GM23338 (cell line): ENCODE results near the gene ATP5MC2. TPM values are rescaled to one million over a fixed set of nuclear protein-coding genes. Genes with fewer than 3 reads are reported as not detected.

Experiments
- ATAC-seq: fragments of 200-7000 bp; cut with Tn5 transposase; 3 replicates; pipeline ENCODE4 v1.9.1; 2020
- DNase-seq: peaks from one replicate; pipeline ENCODE4 v3.0.0-alpha.2; 2015; ENCODE audit warnings: low spot score
- H2AFZ ChIP-seq: fragments of 200-600 bp; sonication (generic); 2 replicates; pipeline ENCODE4 v1.8.0; 2016; ENCODE audit warnings: antibody characterized with exemption, mild to moderate bottlenecking, moderate library complexity
- H3F3A ChIP-seq: fragments of 200-600 bp; sonication (generic); replicated peaks from 2 replicates; pipeline ENCODE4 v1.8.0; 2017; ENCODE audit warnings: antibody characterized with exemption, mixed run types, low read depth
- H3K27ac ChIP-seq: fragments of 200-600 bp; sonication (generic); 2 replicates; pipeline ENCODE4 v1.6.1; 2016; ENCODE audit warnings: low read depth
- H3K27me3 ChIP-seq: fragments of 200-600 bp; sonication (generic); 2 replicates; pipeline ENCODE4 v1.8.0; 2016; ENCODE audit warnings: mild to moderate bottlenecking, mixed run types, moderate library complexity; ENCODE audit not compliant: insufficient read depth
- H3K36me3 ChIP-seq: fragments of 200-600 bp; sonication (generic); 2 replicates; pipeline ENCODE4 v1.8.0; 2016; ENCODE audit warnings: mild to moderate bottlenecking; ENCODE audit not compliant: insufficient read depth
- H3K4me1 ChIP-seq: fragments of 200-600 bp; sonication (generic); 2 replicates; pipeline ENCODE4 v1.8.0; 2016; ENCODE audit warnings: mild to moderate bottlenecking, moderate library complexity; ENCODE audit not compliant: insufficient read depth
- H3K4me2 ChIP-seq: fragments of 200-600 bp; sonication (generic); 2 replicates; pipeline ENCODE4 v1.7.1; 2017; ENCODE audit warnings: mixed run types
- H3K4me3 ChIP-seq: fragments of 200-600 bp; sonication (generic); 2 replicates; pipeline ENCODE4 v1.6.1; 2016; ENCODE audit warnings: mixed run types
- H3K79me2 ChIP-seq: fragments of 200-600 bp; sonication (generic); replicated peaks from 2 replicates; pipeline ENCODE4 v1.8.0; 2017; ENCODE audit warnings: mild to moderate bottlenecking; ENCODE audit not compliant: insufficient read depth
- H3K9me2 ChIP-seq: fragments of 200-600 bp; sonication (generic); 2 replicates; pipeline ENCODE4 v1.8.0; 2017; ENCODE audit not compliant: insufficient read depth
- H4K20me1 ChIP-seq: fragments of 200-600 bp; sonication (generic); replicated peaks from 2 replicates; pipeline ENCODE4 v1.8.0; 2017; ENCODE audit warnings: mild to moderate bottlenecking; ENCODE audit not compliant: insufficient read depth
- H3K27ac Mint-ChIP-seq: 2 replicates; pipeline ENCODE4 v1.8.0; 2020; ENCODE audit warnings: inconsistent platforms, mild to moderate bottlenecking, moderate library complexity, mixed read lengths
- H3K27me3 Mint-ChIP-seq: 3 replicates; pipeline ENCODE4 v1.8.0; 2022; ENCODE audit warnings: low read depth, mild to moderate bottlenecking, moderate library complexity, mixed read lengths, inconsistent platforms; ENCODE audit not compliant: insufficient read depth, poor library complexity
- H3K36me3 Mint-ChIP-seq: 3 replicates; pipeline ENCODE4 v1.8.0; 2021; ENCODE audit warnings: low read depth, mild to moderate bottlenecking, inconsistent platforms, moderate library complexity, mixed read lengths
- H3K4me1 Mint-ChIP-seq: 3 replicates; pipeline ENCODE4 v1.8.0; 2020; ENCODE audit warnings: mild to moderate bottlenecking, inconsistent platforms, mixed read lengths
- H3K4me3 Mint-ChIP-seq: 3 replicates; pipeline ENCODE4 v1.8.0; 2021; ENCODE audit warnings: moderate library complexity, mild to moderate bottlenecking, inconsistent platforms, mixed read lengths
- H3K9me3 Mint-ChIP-seq: 3 replicates; pipeline ENCODE4 v1.8.0; 2020; ENCODE audit warnings: moderate library complexity, mild to moderate bottlenecking, inconsistent platforms, mixed read lengths
- CREB1 ChIP-seq: fragments of 250-450 bp; sonication (Bioruptor Pico); IDR thresholded peaks from 2 replicates; pipeline ENCODE4 v1.5.0; 2020; ENCODE audit warnings: low read depth, mild to moderate bottlenecking, moderate library complexity
- CTCF ChIP-seq, 2 experiments: fragments of 200-600 bp in 1 of 2; sonication (generic) in 1 of 2; conservative IDR thresholded peaks; 2 replicates each; pipeline versions ENCODE4 v1.5.1 to v1.6.1; 2016 to 2017; ENCODE audit warnings: antibody characterized with exemption in 2 of 2, low read depth in 2 of 2, mild to moderate bottlenecking in 2 of 2, moderate library complexity in 1 of 2
- EZH2 ChIP-seq: fragments of 200-600 bp; sonication (generic); IDR thresholded peaks from one replicate; pipeline ENCODE4 v1.8.0; 2017; ENCODE audit warnings: antibody characterized with exemption, mild to moderate bottlenecking, low read depth; ENCODE audit not compliant: unreplicated experiment
- EZH2phosphoT487 ChIP-seq: fragments of 200-600 bp; sonication (generic); IDR thresholded peaks from one replicate; pipeline ENCODE4 v1.8.1; 2018; ENCODE audit warnings: antibody characterized with exemption; ENCODE audit not compliant: unreplicated experiment
- JUNB ChIP-seq: IDR thresholded peaks from one replicate; pipeline ENCODE4 v1.6.1; 2016; ENCODE audit warnings: antibody characterized with exemption; ENCODE audit not compliant: unreplicated experiment
- NANOG ChIP-seq: IDR thresholded peaks from 2 replicates; pipeline ENCODE4 v1.6.1; 2016; ENCODE audit warnings: antibody characterized with exemption, borderline replicate concordance
- POLR2AphosphoS5 ChIP-seq: IDR thresholded peaks from 2 replicates; pipeline ENCODE4 v1.6.1; 2016; ENCODE audit warnings: antibody characterized with exemption, low read depth
- ZNF114 ChIP-seq: fragments of 250-450 bp; sonication (Bioruptor Pico); IDR thresholded peaks from 2 replicates; pipeline ENCODE4 v1.5.0; 2020; ENCODE audit warnings: mild to moderate bottlenecking, moderate library complexity
- ZNF331 ChIP-seq: fragments of 250-450 bp; sonication (Bioruptor Pico); IDR thresholded peaks from 2 replicates; pipeline ENCODE4 v1.5.0; 2020; ENCODE audit warnings: low read depth, mild to moderate bottlenecking, moderate library complexity
- ZNF462 ChIP-seq: fragments of 250-450 bp; sonication (Bioruptor Pico); IDR thresholded peaks from 2 replicates; pipeline ENCODE4 v1.5.0; 2020; ENCODE audit warnings: mild to moderate bottlenecking, moderate library complexity
- polyA plus RNA-seq: library from polyadenylated mRNA; unstranded; fragments of >200 nt; fragmentation: Nextera tagmentation; extraction: Ambion mirVana; gene quantifications from 2 replicates; pipeline ENCODE4 v1.2.1, GENCODE V29; 2016
- total RNA-seq: library from RNA; depleted of rRNA; stranded (reverse); fragments of >200 nt; shearing (Covaris generic); gene quantifications from 2 replicates; pipeline ENCODE4 v1.2.3, GENCODE V29; 2014

The ATP5MC2 gene
- total and polyA plus RNA-seq, 2 experiments from 2014 or later, result 362 to 821 TPM

GRCh38 chr12:53703756-53704155 lies 27.9 kb upstream of the ATP5MC2 start:
- Mint-ChIP-seq H3K36me3 (no peaks in the 10 kb centered on the region), H3K27ac (no peak overlapping the region), H3K4me3 (no peak overlapping the region), H3K4me1 (peaks cover 3% of the 10 kb centered on the region), H3K27me3 (peaks cover 19% of the 10 kb centered on the region), H3K9me3 (no peaks in the 10 kb centered on the region)
- no peaks in the 10 kb centered on the region for H3K36me3 ChIP-seq
- H2AFZ ChIP-seq, result no peak overlapping the region
- no peak overlapping the region for H3K4me3 ChIP-seq
- H3F3A ChIP-seq, result no peaks in the 10 kb centered on the region
- DNase-seq (no peak), ATAC-seq (no peak)
- H3K27ac ChIP-seq, result no peak overlapping the region
- H3K27me3 ChIP-seq, result peaks cover 57% of the 10 kb centered on the region
- TF ChIP-seq CTCF (conservative IDR thresholded peaks at IDR 0.05; ENCODE audit: low read depth in 2 of 2) (no peak), ZNF114 (CRISPR knock-in tag) (no peak), EZH2 (no peak), EZH2phosphoT487 (no peak), NANOG (no peak), JUNB (no peak), ZNF462 (CRISPR knock-in tag) (no peak), ZNF331 (CRISPR knock-in tag) (no peak), CREB1 (CRISPR knock-in tag) (no peak), POLR2AphosphoS5 (no peak)
- no peaks in the 10 kb centered on the region for H3K79me2 ChIP-seq
- no peak overlapping the region for H3K4me2 ChIP-seq
- H3K4me1 ChIP-seq, result no peaks in the 10 kb centered on the region
- no peaks in the 10 kb centered on the region for H4K20me1 ChIP-seq
- no peaks in the 10 kb centered on the region for H3K9me2 ChIP-seq
